HUES48 (cell line): Measurements from ENCODE around the gene BHLHA9.

ENCODE experiments used
- H3K27ac ChIP-seq: one replicate; pipeline ENCODE4 v1.7.0; 2013; ENCODE audit warnings: low read depth, low read length, inconsistent platforms
- H3K27me3 ChIP-seq: 2 replicates; pipeline ENCODE4 v1.6.1; 2013; ENCODE audit warnings: mild to moderate bottlenecking, low read length; ENCODE audit not compliant: control insufficient read depth, insufficient read depth
- H3K36me3 ChIP-seq: 2 replicates; pipeline ENCODE4 v1.6.1; 2013; ENCODE audit warnings: low read length; ENCODE audit not compliant: control insufficient read depth, insufficient read depth
- H3K4me1 ChIP-seq: 2 replicates; pipeline ENCODE4 v1.6.1; 2013; ENCODE audit warnings: mild to moderate bottlenecking, low read length; ENCODE audit not compliant: control insufficient read depth, insufficient read depth
- H3K4me3 ChIP-seq: 2 replicates; pipeline ENCODE4 v1.5.1; 2013; ENCODE audit warnings: mild to moderate bottlenecking, low read depth, low read length
- H3K9ac ChIP-seq: 2 replicates; pipeline ENCODE4 v1.6.1; 2013; ENCODE audit warnings: mild to moderate bottlenecking, low read depth, low read length, moderate library complexity
- H3K9me3 ChIP-seq: 2 replicates; pipeline ENCODE4 v1.6.1; 2013; ENCODE audit warnings: low read length; ENCODE audit not compliant: control insufficient read depth, insufficient read depth

BHLHA9 gene

GRCh38 chr17:1275205-1275961 is 5.1 kb downstream of the BHLHA9 start:
- Histone ChIP-seq H3K4me1 (no peaks in the 10 kb centered on the region), H3K27me3 (0 out of 2 replicates have a peak, but pooled peaks cover 2% of the 10 kb centered on the region), H3K4me3 (no peak overlapping the region), H3K9me3 (no peaks in the 10 kb centered on the region), H3K36me3 (no peaks in the 10 kb centered on the region), H3K9ac (no peak overlapping the region), H3K27ac (no peak overlapping the region)

- Histone ChIP-seq H3K27me3 (0 out of 2 replicates have a peak, but pooled peaks cover 2% of the 10 kb centered on the region), H3K36me3 (no peaks in the 10 kb centered on the region), H3K4me3 (no peak overlapping the region), H3K4me1 (no peaks in the 10 kb centered on the region), H3K27ac (no peak overlapping the region), H3K9ac (no peak overlapping the region), H3K9me3 (no peaks in the 10 kb centered on the region)
These were observed 5.9 kb downstream of the BHLHA9 start for GRCh38 chr17:1275962-1276736.

- H3K4me1 ChIP-seq, result no peaks in the 10 kb centered on the region
- H3K27me3 ChIP-seq, result no peaks in the 10 kb centered on the region
- H3K9me3 ChIP-seq, result no peaks in the 10 kb centered on the region
- no peak overlapping the region for H3K27ac ChIP-seq
- H3K4me3 ChIP-seq, result no peak overlapping the region
- no peak overlapping the region for H3K9ac ChIP-seq
- H3K36me3 ChIP-seq, result no peaks in the 10 kb centered on the region
These were observed 10.4 kb downstream of the BHLHA9 start for GRCh38 chr17:1280652-1281051.

GRCh38 chr17:1286379-1287106 is 16.3 kb downstream of the BHLHA9 start:
- Histone ChIP-seq H3K36me3 (no peaks in the 10 kb centered on the region), H3K4me1 (no peaks in the 10 kb centered on the region), H3K27me3 (no peaks in the 10 kb centered on the region), H3K27ac (no peak overlapping the region), H3K4me3 (no peak overlapping the region), H3K9me3 (0 out of 2 replicates have a peak, but pooled peaks cover 4% of the 10 kb centered on the region), H3K9ac (no peak overlapping the region)

- no peak overlapping the region for H3K9ac ChIP-seq
- no peaks in the 10 kb centered on the region for H3K4me1 ChIP-seq
- H3K9me3 ChIP-seq, result 0 out of 2 replicates have a peak, but pooled peaks cover 4% of the 10 kb centered on the region
- no peak overlapping the region for H3K27ac ChIP-seq
- H3K27me3 ChIP-seq, result no peaks in the 10 kb centered on the region
- no peak overlapping the region for H3K4me3 ChIP-seq
- no peaks in the 10 kb centered on the region for H3K36me3 ChIP-seq
These were observed 19.5 kb downstream of the BHLHA9 start for GRCh38 chr17:1289695-1290094.

- Histone ChIP-seq H3K36me3 (no peaks in the 10 kb centered on the region), H3K27me3 (no peaks in the 10 kb centered on the region), H3K4me3 (no peak overlapping the region), H3K9me3 (0 out of 2 replicates have a peak, but pooled peaks cover 4% of the 10 kb centered on the region), H3K27ac (no peak overlapping the region), H3K4me1 (no peaks in the 10 kb centered on the region), H3K9ac (no peak overlapping the region)
These were observed 20.4 kb downstream of the BHLHA9 start for GRCh38 chr17:1290676-1291075.

- H3K36me3 ChIP-seq, result no peaks in the 10 kb centered on the region
- H3K9me3 ChIP-seq, result 0 out of 2 replicates have a peak, but pooled peaks cover 4% of the 10 kb centered on the region
- H3K27me3 ChIP-seq, result peaks cover 9% of the 10 kb centered on the region
- H3K27ac ChIP-seq, result no peak overlapping the region
- H3K4me3 ChIP-seq, result no peak overlapping the region
- no peak overlapping the region for H3K9ac ChIP-seq
- H3K4me1 ChIP-seq, result peaks cover 13% of the 10 kb centered on the region; the same call in 1 of the 2 replicates
These were observed 24.0 kb downstream of the BHLHA9 start for GRCh38 chr17:1294157-1294717.

GRCh38 chr17:1298606-1299005 is 28.4 kb downstream of the BHLHA9 start:
- peaks cover 13% of the 10 kb centered on the region; the same call in 1 of the 2 replicates for H3K4me1 ChIP-seq
- no peaks in the 10 kb centered on the region for H3K36me3 ChIP-seq
- peaks cover 9% of the 10 kb centered on the region for H3K27me3 ChIP-seq
- no peak overlapping the region for H3K27ac ChIP-seq
- no peak overlapping the region for H3K9ac ChIP-seq
- H3K4me3 ChIP-seq, result peak overlapping the region; percentile 17; the same call in 1 of the 2 replicates
- H3K9me3 ChIP-seq, result no peaks in the 10 kb centered on the region

- no peak overlapping the region for H3K27ac ChIP-seq
- peaks cover 13% of the 10 kb centered on the region; the same call in 1 of the 2 replicates for H3K4me1 ChIP-seq
- no peak overlapping the region for H3K9ac ChIP-seq
- H3K27me3 ChIP-seq, result peaks cover 9% of the 10 kb centered on the region
- no peaks in the 10 kb centered on the region for H3K9me3 ChIP-seq
- H3K36me3 ChIP-seq, result no peaks in the 10 kb centered on the region
- H3K4me3 ChIP-seq, result no peak overlapping the region
These were observed 29.5 kb downstream of the BHLHA9 start for GRCh38 chr17:1299552-1300370.

GRCh38 chr17:1300371-1300905 is 30.2 kb downstream of the BHLHA9 start:
- peaks cover 9% of the 10 kb centered on the region for H3K27me3 ChIP-seq
- H3K9ac ChIP-seq, result no peak overlapping the region
- no peak overlapping the region for H3K4me3 ChIP-seq
- peaks cover 13% of the 10 kb centered on the region; the same call in 1 of the 2 replicates for H3K4me1 ChIP-seq
- H3K36me3 ChIP-seq, result no peaks in the 10 kb centered on the region
- no peaks in the 10 kb centered on the region for H3K9me3 ChIP-seq
- H3K27ac ChIP-seq, result no peak overlapping the region
